ENCODE measurements around the gene TRIM25. TPM values are rescaled to one million over a fixed set of nuclear protein-coding genes. Genes with fewer than 3 reads are reported as not detected.

The TRIM25 gene
- total RNA-seq, 1 experiment from 2014 or later = 135 TPM

DNA sequence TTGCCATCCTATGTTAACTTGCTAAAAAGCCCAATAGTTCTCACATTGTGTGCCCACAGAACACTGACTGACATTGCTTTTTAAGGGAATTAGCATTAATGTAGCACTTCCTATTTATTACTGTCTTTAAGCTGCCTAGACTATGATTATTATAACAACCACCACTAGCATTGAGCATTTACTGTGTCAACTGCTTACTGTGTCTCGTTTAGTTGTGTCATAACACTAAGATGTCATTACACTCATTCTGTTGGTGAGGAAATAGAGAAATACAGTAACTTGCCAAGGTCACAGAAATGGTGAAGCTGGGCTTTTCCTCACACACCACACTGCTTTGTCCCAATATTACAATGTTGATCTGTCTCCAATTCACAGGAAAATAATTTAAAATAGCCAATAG is 30.2 kb downstream of the TRIM25 start:
- H3K36me3 ChIP-seq (ENCODE audit: control insufficient read depth in 1 of 2, insufficient read depth in 2 of 2, low read length in 2 of 2) = peaks cover 0 to 16% of the 10 kb centered on the region in 2 experiments; a peak in 1 of 4 replicates
- no peak overlapping the region for H3K4me3 ChIP-seq (replicated peaks in 1 of 2; ENCODE audit: low read depth in 1 of 2, low read length in 2 of 2)
- H3K9me3 ChIP-seq (ENCODE audit: control insufficient read depth in 1 of 2, insufficient read depth in 1 of 2, low read depth in 1 of 2, low read length in 2 of 2) = peaks cover 1 to 5% of the 10 kb centered on the region in 2 experiments; a peak in 2 of 4 replicates
- no peak overlapping the region for H3K9ac ChIP-seq (ENCODE audit: low read length)
- RAD21 ChIA-PET (ENCODE audit: low non-redundant PET in 1 of 2, low total read pairs in 2 of 2, uncharacterized antibody in 2 of 2, unreplicated experiment in 2 of 2) = no interaction called here
- H2AFZ ChIP-seq (ENCODE audit: low read depth, low read length, poor library complexity, severe bottlenecking) = no peak overlapping the region
- TF ChIP-seq SP1 (IDR thresholded peaks at IDR 0.05; ENCODE audit: low read depth) = no peak
- no peak for TF ChIP-seq EZH2 (IDR thresholded peaks at IDR 0.05)
- no peak for TF ChIP-seq REST (IDR thresholded peaks at IDR 0.05; ENCODE audit: low read depth)
- no peak for TF ChIP-seq ZBTB33 (IDR thresholded peaks at IDR 0.05; ENCODE audit: extremely low read depth, insufficient replicate concordance, low read length)
- TF ChIP-seq EGR1 (IDR thresholded peaks at IDR 0.05; ENCODE audit: low read depth) = no peak
- TF ChIP-seq ELF1 (IDR thresholded peaks at IDR 0.05; ENCODE audit: borderline replicate concordance, low read depth) = no peak
- TF ChIP-seq RAD21 (IDR thresholded peaks at IDR 0.05; ENCODE audit: low read depth) = no peak
- TF ChIP-seq ZNF274 (IDR thresholded peaks at IDR 0.05; ENCODE audit: low read depth, low read length) = no peak
- TF ChIP-seq YY1 (IDR thresholded peaks at IDR 0.05; ENCODE audit: extremely low read depth, insufficient replicate concordance, low read depth, low read length) = no peak
- TF ChIP-seq EZH2phosphoT487 (IDR thresholded peaks at IDR 0.05; ENCODE audit: borderline replicate concordance) = no peak
- TF ChIP-seq SIN3A (IDR thresholded peaks at IDR 0.05; ENCODE audit: low read depth) = no peak
- TF ChIP-seq POLR2AphosphoS5 (IDR thresholded peaks at IDR 0.05; ENCODE audit: low read depth, low read length) = no peak
- no peak for TF ChIP-seq CEBPB (IDR thresholded peaks at IDR 0.05; ENCODE audit: low read depth)
- no peak for TF ChIP-seq ZFX (IDR thresholded peaks at IDR 0.05)
- TF ChIP-seq, protein P1, sequence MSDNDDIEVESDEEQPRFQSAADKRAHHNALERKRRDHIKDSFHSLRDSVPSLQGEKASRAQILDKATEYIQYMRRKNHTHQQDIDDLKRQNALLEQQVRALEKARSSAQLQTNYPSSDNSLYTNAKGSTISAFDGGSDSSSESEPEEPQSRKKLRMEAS (IDR thresholded peaks at IDR 0.05) = no peak
- TF ChIP-seq TCF7L2 (IDR thresholded peaks at IDR 0.05; ENCODE audit: borderline replicate concordance, extremely low read depth, insufficient read depth, insufficient read length) = no peak
- no peak for TF ChIP-seq FOSL1 (IDR thresholded peaks at IDR 0.05; ENCODE audit: low read depth)
- TF ChIP-seq, protein P2, sequence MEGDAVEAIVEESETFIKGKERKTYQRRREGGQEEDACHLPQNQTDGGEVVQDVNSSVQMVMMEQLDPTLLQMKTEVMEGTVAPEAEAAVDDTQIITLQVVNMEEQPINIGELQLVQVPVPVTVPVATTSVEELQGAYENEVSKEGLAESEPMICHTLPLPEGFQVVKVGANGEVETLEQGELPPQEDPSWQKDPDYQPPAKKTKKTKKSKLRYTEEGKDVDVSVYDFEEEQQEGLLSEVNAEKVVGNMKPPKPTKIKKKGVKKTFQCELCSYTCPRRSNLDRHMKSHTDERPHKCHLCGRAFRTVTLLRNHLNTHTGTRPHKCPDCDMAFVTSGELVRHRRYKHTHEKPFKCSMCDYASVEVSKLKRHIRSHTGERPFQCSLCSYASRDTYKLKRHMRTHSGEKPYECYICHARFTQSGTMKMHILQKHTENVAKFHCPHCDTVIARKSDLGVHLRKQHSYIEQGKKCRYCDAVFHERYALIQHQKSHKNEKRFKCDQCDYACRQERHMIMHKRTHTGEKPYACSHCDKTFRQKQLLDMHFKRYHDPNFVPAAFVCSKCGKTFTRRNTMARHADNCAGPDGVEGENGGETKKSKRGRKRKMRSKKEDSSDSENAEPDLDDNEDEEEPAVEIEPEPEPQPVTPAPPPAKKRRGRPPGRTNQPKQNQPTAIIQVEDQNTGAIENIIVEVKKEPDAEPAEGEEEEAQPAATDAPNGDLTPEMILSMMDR (IDR thresholded peaks at IDR 0.05 in 2 of 3, conservative IDR thresholded peaks at IDR 0.05 in 1 of 3; ENCODE audit: borderline replicate concordance in 1 of 3, insufficient read depth in 1 of 3, low read depth in 2 of 3, low read length in 2 of 3) = no peak
- H3K27me3 ChIP-seq (ENCODE audit: insufficient read depth, low read length) = no peaks in the 10 kb centered on the region
- H3K27ac ChIP-seq (ENCODE audit: low read depth, low read length) = no peak overlapping the region
- H3K4me2 ChIP-seq (ENCODE audit: low read length) = no peak overlapping the region
- POLR2A ChIA-PET = no interaction called here
- no peaks in the 10 kb centered on the region for H4K20me1 ChIP-seq (ENCODE audit: insufficient read depth)
- H3K9me2 ChIP-seq (ENCODE audit: insufficient read depth) = no peaks in the 10 kb centered on the region
- CTCF ChIA-PET = no interaction called here
- BruUV-seq (replicated peaks) = no TSS peak
- ATAC-seq = no peak
- intact Hi-C loops (cut with micrococcal nuclease) = no loop called here
- no peaks in the 10 kb centered on the region for H3K79me2 ChIP-seq (ENCODE audit: insufficient read depth, low read length)
- peaks cover 0 to 1% of the 10 kb centered on the region in 2 experiments; a peak in 1 of 4 replicates for H3K4me1 ChIP-seq (ENCODE audit: control insufficient read depth in 1 of 2, insufficient read depth in 2 of 2, low read length in 2 of 2)
- DNase-seq (ENCODE audit: low read depth, low spot score) = no peak

Measured in HCT116 (cell line).